Measurements from ENCODE around the gene EFNB3.

- TF ChIP-seq, protein P1, sequence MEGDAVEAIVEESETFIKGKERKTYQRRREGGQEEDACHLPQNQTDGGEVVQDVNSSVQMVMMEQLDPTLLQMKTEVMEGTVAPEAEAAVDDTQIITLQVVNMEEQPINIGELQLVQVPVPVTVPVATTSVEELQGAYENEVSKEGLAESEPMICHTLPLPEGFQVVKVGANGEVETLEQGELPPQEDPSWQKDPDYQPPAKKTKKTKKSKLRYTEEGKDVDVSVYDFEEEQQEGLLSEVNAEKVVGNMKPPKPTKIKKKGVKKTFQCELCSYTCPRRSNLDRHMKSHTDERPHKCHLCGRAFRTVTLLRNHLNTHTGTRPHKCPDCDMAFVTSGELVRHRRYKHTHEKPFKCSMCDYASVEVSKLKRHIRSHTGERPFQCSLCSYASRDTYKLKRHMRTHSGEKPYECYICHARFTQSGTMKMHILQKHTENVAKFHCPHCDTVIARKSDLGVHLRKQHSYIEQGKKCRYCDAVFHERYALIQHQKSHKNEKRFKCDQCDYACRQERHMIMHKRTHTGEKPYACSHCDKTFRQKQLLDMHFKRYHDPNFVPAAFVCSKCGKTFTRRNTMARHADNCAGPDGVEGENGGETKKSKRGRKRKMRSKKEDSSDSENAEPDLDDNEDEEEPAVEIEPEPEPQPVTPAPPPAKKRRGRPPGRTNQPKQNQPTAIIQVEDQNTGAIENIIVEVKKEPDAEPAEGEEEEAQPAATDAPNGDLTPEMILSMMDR (IDR thresholded peaks at IDR 0.05) = no peak
- no peak for TF ChIP-seq POLR2A (IDR thresholded peaks at IDR 0.05)
Measured at GRCh38 chr17:7697828-7698588, 7.0 kb upstream of the EFNB3 start.
